ENCODE measurements around the gene LHX3. TPM values are rescaled to one million over a fixed set of nuclear protein-coding genes. Genes with fewer than 3 reads are reported as not detected.
A peak's percentile ranks its signal among the peaks of the same experiment; 100 is the strongest.

Gene LHX3
- total and polyA plus RNA-seq, 8 donors, result not detected

DNA sequence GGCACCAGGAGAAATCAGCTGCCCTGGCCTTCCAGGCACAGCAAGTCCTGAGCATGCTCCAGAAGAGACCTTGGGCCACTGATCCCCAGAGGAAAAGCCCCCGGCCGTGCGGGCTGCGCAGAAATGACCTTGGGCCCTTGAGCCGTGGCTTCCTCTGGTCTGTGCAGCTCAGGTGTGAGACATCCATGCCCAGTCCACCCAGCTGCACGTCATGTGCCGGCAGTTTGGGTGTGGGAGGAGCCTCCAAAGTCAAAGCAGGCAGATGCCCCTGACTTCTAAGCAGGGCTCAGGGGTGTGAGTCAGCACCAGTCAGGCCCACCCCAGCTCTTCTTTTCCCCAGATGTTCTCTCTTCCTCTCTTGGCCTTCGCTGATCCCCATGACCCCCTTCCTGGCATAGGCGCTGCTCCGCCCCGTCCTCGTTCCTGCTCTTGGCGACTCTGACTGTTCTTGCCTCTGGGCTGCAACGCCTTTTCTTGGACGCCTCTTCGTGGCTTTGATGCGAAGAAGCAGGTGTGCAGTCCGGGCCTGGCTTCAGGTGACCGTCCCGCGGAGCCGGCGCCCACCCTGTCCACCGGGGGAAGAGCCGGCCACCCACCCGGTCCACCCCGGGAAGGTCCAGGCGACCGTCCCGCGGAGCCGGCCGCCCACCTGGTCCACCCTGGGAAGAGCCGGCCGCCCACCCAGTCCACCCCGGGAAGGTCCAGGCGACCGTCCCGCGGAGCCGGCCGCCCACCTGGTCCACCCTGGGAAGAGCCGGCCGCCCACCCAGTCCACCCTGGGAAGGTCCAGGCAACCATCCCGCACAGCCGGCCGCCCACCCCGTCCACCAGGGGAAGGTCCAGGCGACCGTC, 46.6 kb upstream of the LHX3 start:
- peak overlapping the region; percentile 79 to 94 (median 83) for H3K27ac ChIP-seq
- no peaks in the 10 kb centered on the region for H3K36me3 ChIP-seq
- H3K9me3 ChIP-seq, result no peaks in the 10 kb centered on the region
- H3K4me1 ChIP-seq, result peaks cover 26 to 33% (median 32%) of the 10 kb centered on the region in 3 donors
- TF ChIP-seq, protein P1, sequence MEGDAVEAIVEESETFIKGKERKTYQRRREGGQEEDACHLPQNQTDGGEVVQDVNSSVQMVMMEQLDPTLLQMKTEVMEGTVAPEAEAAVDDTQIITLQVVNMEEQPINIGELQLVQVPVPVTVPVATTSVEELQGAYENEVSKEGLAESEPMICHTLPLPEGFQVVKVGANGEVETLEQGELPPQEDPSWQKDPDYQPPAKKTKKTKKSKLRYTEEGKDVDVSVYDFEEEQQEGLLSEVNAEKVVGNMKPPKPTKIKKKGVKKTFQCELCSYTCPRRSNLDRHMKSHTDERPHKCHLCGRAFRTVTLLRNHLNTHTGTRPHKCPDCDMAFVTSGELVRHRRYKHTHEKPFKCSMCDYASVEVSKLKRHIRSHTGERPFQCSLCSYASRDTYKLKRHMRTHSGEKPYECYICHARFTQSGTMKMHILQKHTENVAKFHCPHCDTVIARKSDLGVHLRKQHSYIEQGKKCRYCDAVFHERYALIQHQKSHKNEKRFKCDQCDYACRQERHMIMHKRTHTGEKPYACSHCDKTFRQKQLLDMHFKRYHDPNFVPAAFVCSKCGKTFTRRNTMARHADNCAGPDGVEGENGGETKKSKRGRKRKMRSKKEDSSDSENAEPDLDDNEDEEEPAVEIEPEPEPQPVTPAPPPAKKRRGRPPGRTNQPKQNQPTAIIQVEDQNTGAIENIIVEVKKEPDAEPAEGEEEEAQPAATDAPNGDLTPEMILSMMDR (IDR thresholded peaks at IDR 0.05), result no peak
- intact Hi-C loops (cut with DNase I), result no loop called here
- FAIRE-seq (no peak), ATAC-seq (peak; percentile 23 to 40 (median 30)), DNase-seq (peak in 4 of 6 donors; percentile 54 to 76 (median 72))
- no peaks in the 10 kb centered on the region for H3K27me3 ChIP-seq
- 79 to 84% methylated on average over 29 to 50 of the region's 50 CpGs for WGBS, 2 donors
- H3K4me3 ChIP-seq, result no peak overlapping the region

DNA sequence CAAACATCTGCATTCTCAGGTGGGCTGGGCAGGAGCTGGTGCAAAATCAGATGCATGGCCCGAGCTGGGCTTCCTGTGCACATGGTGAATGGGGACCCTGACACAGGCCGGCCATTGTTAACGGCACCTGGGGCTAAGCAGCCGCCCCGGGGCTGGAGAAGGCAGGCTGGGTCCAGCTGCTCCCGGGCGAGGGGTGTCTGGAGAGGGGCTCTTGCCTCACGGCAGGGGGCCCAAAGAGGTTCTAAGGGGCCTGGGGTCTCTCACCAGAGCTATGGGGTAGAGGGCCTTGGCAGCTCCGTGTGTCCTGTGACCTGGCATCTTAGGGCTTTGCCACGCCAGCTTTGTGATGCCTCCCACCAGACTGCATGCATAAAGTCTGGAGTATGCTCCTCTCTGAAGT, 45.7 kb upstream of the LHX3 start:
- ATAC-seq (no peak), FAIRE-seq (no peak), DNase-seq (peak in 2 of 6 donors; percentile 53 to 80)
- WGBS, 2 donors, result 68 to 69% methylated on average over 9 to 10 of the region's 10 CpGs
- H3K36me3 ChIP-seq, result no peaks in the 10 kb centered on the region
- H3K4me1 ChIP-seq, result peaks cover 30 to 38% (median 36%) of the 10 kb centered on the region in 3 donors
- H3K9me3 ChIP-seq, result no peaks in the 10 kb centered on the region
- TF ChIP-seq, protein P1 (IDR thresholded peaks at IDR 0.05), result no peak
- peak overlapping the region; percentile 79 to 94 (median 83) for H3K27ac ChIP-seq
- H3K27me3 ChIP-seq, result no peaks in the 10 kb centered on the region
- intact Hi-C loops (cut with DNase I), result no loop called here
- no peak overlapping the region for H3K4me3 ChIP-seq

DNA sequence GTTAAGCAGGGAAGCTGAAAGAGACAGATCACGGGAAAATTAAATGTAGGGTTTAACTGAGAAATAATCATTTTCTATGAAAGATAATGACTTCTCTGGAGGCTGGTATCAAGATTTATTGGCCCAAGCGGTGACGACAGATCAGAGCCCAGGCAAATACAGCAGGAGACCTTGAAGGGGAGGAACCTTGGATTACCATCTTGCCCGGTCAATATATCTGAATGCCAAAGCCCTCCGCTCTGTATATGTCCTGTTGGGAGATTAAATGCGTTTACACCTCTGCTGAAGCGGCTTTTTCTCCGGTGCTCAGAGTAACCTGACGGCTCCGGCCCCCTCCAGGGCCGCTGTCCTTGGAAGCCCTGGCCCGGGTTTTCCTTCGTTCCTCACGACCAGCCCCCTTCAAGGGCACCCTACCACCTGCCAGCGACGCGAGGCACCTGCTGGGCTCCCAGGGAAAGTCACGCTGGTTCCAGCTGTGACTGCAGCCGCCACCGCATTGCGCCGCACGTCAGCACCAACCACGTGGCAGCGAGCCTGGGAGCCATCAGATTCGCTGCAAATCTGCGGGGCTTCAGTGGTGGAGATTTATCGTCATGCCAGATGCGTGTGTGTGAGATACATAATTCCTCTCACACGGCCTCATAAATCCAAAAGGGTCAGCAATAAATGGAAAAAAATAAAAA, 45.1 kb upstream of the LHX3 start:
- H3K27ac ChIP-seq, result peak overlapping the region; percentile 79 to 94 (median 83)
- H3K27me3 ChIP-seq, result no peaks in the 10 kb centered on the region
- H3K9me3 ChIP-seq, result no peaks in the 10 kb centered on the region
- no peaks in the 10 kb centered on the region for H3K36me3 ChIP-seq
- FAIRE-seq (no peak), DNase-seq (peak; percentile 86 to 95 (median 93)), ATAC-seq (peak; percentile 77 to 80 (median 78))
- intact Hi-C loops (cut with DNase I), result no loop called here
- 12 to 14% methylated on average over 30 of the region's 30 CpGs for WGBS, 2 donors
- TF ChIP-seq, protein P1 (IDR thresholded peaks at IDR 0.05), result no peak
- peaks cover 30 to 38% (median 36%) of the 10 kb centered on the region in 3 donors for H3K4me1 ChIP-seq
- peak overlapping the region in 1 of 4 donors; percentile 2 for H3K4me3 ChIP-seq

DNA sequence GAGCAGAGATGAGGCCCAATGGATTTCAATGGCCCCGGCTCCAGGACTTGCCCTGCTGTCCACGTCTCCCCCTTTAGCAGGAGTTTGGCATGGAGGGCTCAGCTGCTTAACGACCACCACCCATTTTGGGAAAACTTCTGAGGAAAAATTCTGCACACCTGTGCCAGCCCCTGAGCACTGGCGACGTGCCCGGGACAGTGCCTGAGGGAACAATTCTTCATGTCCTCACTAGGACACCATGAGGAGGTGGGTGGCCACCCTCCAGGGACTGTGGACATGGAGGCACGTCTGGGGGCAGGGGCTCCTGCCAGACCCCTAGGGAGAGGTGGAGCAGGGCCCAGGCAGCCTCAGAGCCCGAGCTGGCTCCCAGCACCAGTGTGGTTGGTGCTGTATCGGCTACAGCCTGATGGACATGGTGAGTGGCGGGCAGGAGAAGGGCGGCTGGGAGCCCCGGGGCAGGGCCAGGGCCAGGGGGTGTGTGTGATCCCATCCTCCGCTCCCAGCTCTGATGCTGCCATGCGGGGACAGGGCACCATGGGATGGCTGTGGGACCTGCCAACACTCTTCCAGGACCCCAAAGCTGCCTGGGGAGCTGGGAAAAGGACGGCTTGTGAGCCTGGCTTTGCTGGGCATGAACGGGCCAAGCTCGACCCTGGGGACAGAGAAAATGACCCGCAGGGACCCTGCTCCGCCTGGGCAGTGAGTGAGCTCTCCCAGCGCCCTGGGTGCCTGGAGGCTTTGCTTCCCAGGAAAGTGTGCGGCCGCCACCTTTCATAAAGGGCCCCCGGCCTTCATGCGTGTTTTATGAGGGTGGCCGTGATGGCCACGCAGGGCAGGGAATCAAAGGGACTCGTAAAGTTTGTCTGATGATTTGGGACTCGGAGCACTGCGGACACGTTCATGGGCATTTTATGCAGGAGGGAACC, 44.3 kb upstream of the LHX3 start:
- Histone ChIP-seq H3K4me3 (peak overlapping the region in 1 of 4 donors; percentile 2), H3K9me3 (no peaks in the 10 kb centered on the region), H3K27ac (peak overlapping the region; percentile 79 to 94 (median 83)), H3K4me1 (peaks cover 36 to 42% (median 38%) of the 10 kb centered on the region in 3 donors), H3K36me3 (no peaks in the 10 kb centered on the region), H3K27me3 (no peaks in the 10 kb centered on the region)
- 50 to 54% methylated on average over 28 to 30 of the region's 30 CpGs for WGBS, 2 donors
- DNase-seq (peak in 3 of 6 donors; percentile 49 to 84 (median 71)), FAIRE-seq (no peak), ATAC-seq (peak in 3 of 4 donors; percentile 2 to 4 (median 4))
- intact Hi-C loops (cut with DNase I), result no loop called here
- TF ChIP-seq, protein P1 (IDR thresholded peaks at IDR 0.05), result no peak
